Esophagus muscularis mucosa (tissue), 4 donors: ENCODE data around the gene CYTH3. TPM values are rescaled to one million over a fixed set of nuclear protein-coding genes. Genes with fewer than 3 reads are reported as not detected.
A peak's percentile ranks its signal among the peaks of the same experiment; 100 is the strongest.
"Not testable (repeated sequence)": the region's sequence is repeated elsewhere in the genome, so short reads cannot be mapped to it uniquely, and the experiment has no call there.

ENCODE experiments used
- DNase-seq: peaks from one replicate; pipeline ENCODE4 v3.0.0-alpha.2; 2017; ENCODE audit errors: extremely low spot score
- H3K27ac ChIP-seq, 4 donors: fragments of 200-600 bp; sonication (generic); replicated peaks in 1 of 4; 1 replicate in 3 of 4; 2 replicates in 1 of 4; pipeline ENCODE4 v1.5.1; 2016 to 2019; ENCODE audit warnings: mild to moderate bottlenecking in 1 of 4
- H3K27me3 ChIP-seq, 4 donors: fragments of 200-600 bp; sonication (generic); one replicate each; pipeline versions ENCODE4 v1.5.1 to v1.6.0; 2016 to 2019
- H3K36me3 ChIP-seq, 4 donors: fragments of 200-600 bp; sonication (generic); one replicate each; pipeline ENCODE4 v1.5.1; 2016 to 2019
- H3K4me1 ChIP-seq, 4 donors: fragments of 200-600 bp; sonication (generic); one replicate each; pipeline ENCODE4 v1.5.1; 2016 to 2019
- H3K4me3 ChIP-seq, 4 donors: fragments of 200-600 bp; sonication (generic); 1 replicate in 2 of 4; 2 replicates in 2 of 4; pipeline ENCODE4 v1.5.1; 2016 to 2019; ENCODE audit warnings: mild to moderate bottlenecking in 4 of 4, moderate library complexity in 1 of 4
- H3K9me3 ChIP-seq, 4 donors: fragments of 200-600 bp; sonication (generic); 1 replicate in 3 of 4; 2 replicates in 1 of 4; pipeline ENCODE4 v1.5.1; 2016 to 2019
- CTCF ChIP-seq, 3 experiments: fragments of 200-600 bp in 2 of 3; fragments of 450-650 bp in 1 of 3; sonication (generic) in 2 of 3; IDR thresholded peaks; one replicate each; pipeline ENCODE4 v1.5.1; 2017 to 2019; ENCODE audit warnings: antibody characterized with exemption in 3 of 3, mild to moderate bottlenecking in 2 of 3, moderate library complexity in 1 of 3
- EP300 ChIP-seq: sonication (generic); formaldehyde crosslinking; IDR thresholded peaks from one replicate; pipeline ENCODE4 v1.6.1; 2017; ENCODE audit warnings: antibody characterized with exemption
- POLR2A ChIP-seq: fragments of 450-650 bp; IDR thresholded peaks from one replicate; pipeline ENCODE4 v1.6.1; 2017; ENCODE audit warnings: antibody characterized with exemption, moderate library complexity, mild to moderate bottlenecking, low read depth
- POLR2AphosphoS5 ChIP-seq, 2 donors: sonication (generic); formaldehyde crosslinking; IDR thresholded peaks; one replicate each; pipeline ENCODE4 v1.6.1; 2017; ENCODE audit warnings: antibody characterized with exemption in 2 of 2
- WGBS: methylation state at CpG from one replicate; pipeline ENCODE4 v1.1.5; 2018; 5-methylcytosine and 5-hydroxymethylcytosine counted together
- intact Hi-C: fragments of 100-400 bp; cut with DNase I; formaldehyde crosslinking; loops from one replicate; pipeline ENCODE4 v1.15.1; 2023
- total RNA-seq, 4 donors: library from RNA; depleted of rRNA; stranded (reverse); fragments of >200 nt; gene quantifications; one replicate each; pipeline versions ENCODE4 v1.1.0 to v1.2.1, GENCODE V29; 2016

The CYTH3 gene
- total RNA-seq, 4 donors from 2014 or later, result 32.0 to 64.6 (median 50.2) TPM

DNA sequence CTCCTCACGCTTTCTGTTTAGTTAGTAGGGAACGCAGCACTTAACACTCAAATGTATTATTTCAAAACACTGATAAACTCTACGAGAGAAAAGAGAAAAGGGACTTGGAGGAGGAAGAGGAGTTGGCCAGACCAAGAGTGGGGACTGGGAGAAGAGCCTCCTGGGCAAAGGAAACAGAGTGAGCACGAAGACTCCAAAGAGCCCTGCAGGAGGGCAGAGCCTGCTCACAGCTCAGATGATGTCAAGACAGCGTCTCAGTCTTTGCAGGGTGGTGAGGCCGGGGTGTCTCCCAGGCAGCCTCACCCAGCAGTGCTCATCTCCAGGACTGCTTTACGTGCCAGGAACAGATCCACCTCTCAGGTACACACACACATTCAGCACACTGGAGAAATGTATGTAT lies 41.2 kb downstream of the CYTH3 start:
- no peak overlapping the region for H3K4me3 ChIP-seq
- TF ChIP-seq CTCF (IDR thresholded peaks at IDR 0.05), result no peak
- TF ChIP-seq EP300, result no peak
- no peak for TF ChIP-seq POLR2A
- no peak overlapping the region for H3K27ac ChIP-seq
- no peaks in the 10 kb centered on the region for H3K27me3 ChIP-seq
- WGBS, result 69% methylated on average over 7 of the region's 7 CpGs
- no peak for DNase-seq
- H3K36me3 ChIP-seq, result no peaks in the 10 kb centered on the region
- no peaks in the 10 kb centered on the region for H3K9me3 ChIP-seq
- intact Hi-C loops, result no loop called here
- peaks cover 79 to 87% (median 81%) of the 10 kb centered on the region in 4 donors for H3K4me1 ChIP-seq

- DNase-seq, H3K36me3 ChIP-seq, intact Hi-C loops, H3K27me3 ChIP-seq, H3K9me3 ChIP-seq: not testable (repeated sequence)
- peak overlapping the region; percentile 55 to 70 (median 62) for H3K27ac ChIP-seq
- peaks cover 77 to 87% (median 85%) of the 10 kb centered on the region in 4 donors for H3K4me1 ChIP-seq
- H3K4me3 ChIP-seq, result peak overlapping the region in 2 of 4 donors; percentile 28 to 33
- WGBS, result 60% methylated on average over 9 of the region's 9 CpGs
Measured at GRCh38 chr7:6229284-6229683, 43.1 kb downstream of the CYTH3 start.

DNA sequence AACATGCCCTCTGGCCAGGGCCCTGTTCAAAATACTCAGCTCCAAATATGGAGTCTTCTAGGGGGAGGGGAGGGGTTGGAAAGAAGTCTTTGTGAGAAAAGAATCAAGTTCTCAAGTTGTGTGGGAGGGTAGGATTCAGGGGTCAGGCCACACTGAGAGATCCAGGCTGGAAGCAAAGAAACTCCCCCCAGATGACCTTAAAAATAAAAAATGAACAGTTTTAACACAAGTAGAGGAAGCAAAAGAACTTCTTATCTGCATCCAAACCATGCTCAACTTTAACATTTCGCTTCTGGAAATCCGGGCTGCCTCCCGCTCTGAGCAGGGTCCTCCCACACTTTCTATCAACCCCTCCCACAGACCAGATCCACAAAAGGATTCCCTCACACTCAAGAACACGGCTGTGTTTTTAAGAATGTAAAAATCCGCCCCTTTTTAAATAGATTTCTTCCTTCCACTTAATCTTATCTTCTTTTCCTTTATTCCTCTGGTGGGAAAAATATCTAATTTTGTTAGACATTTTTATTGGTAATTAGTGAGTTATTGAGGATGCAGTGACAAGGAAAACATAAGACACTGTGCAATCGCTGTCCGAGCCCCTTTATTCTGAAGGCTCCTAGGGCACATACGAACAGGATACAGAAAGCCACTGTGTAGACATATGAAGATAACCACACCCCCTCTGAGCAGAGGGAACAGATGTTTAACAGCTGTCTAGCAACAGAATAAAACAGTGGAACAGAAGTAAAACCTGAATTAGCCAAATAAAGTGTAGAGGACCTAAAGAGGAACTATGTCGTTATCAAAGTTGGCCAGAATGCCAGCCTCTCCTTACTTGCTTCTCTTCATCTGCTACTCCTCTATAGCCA lies 43.8 kb downstream of the CYTH3 start:
- no peak for DNase-seq
- 19% methylated on average over 9 of the region's 9 CpGs for WGBS
- Histone ChIP-seq H3K9me3 (no peaks in the 10 kb centered on the region), H3K4me1 (peaks cover 70 to 85% (median 83%) of the 10 kb centered on the region in 4 donors), H3K36me3 (no peaks in the 10 kb centered on the region), H3K4me3 (peak overlapping the region in 3 of 4 donors; percentile 7 to 33 (median 28)), H3K27me3 (no peaks in the 10 kb centered on the region), H3K27ac (peak overlapping the region; percentile 55 to 70 (median 62))
- TF ChIP-seq EP300 (no peak), POLR2A (no peak), POLR2AphosphoS5 (IDR thresholded peaks at IDR 0.05) (peak in 1 of 2 donors; percentile 32), CTCF (IDR thresholded peaks at IDR 0.05) (no peak)
- intact Hi-C loops, result no loop called here

GRCh38 chr7:6227294-6227846 lies 45.1 kb downstream of the CYTH3 start:
- no peak overlapping the region for H3K4me3 ChIP-seq
- DNase-seq, result no peak

More at GRCh38 chr7:6227294-6227846, 45.1 kb downstream of the CYTH3 start:
- TF ChIP-seq EP300 (no peak), POLR2A (no peak), POLR2AphosphoS5 (IDR thresholded peaks at IDR 0.05) (no peak), CTCF (IDR thresholded peaks at IDR 0.05) (no peak)
- 17% methylated on average over 5 of the region's 5 CpGs for WGBS
- Histone ChIP-seq H3K9me3 (no peaks in the 10 kb centered on the region), H3K4me1 (peaks cover 64 to 76% (median 74%) of the 10 kb centered on the region in 4 donors), H3K36me3 (no peaks in the 10 kb centered on the region), H3K27me3 (no peaks in the 10 kb centered on the region), H3K27ac (peak overlapping the region; percentile 55 to 70 (median 62))
- intact Hi-C loops, result no loop called here
